ENCODE results near the gene KCTD16. TPM values are rescaled to one million over a fixed set of nuclear protein-coding genes. Genes with fewer than 3 reads are reported as not detected.

KCTD16 gene
- total RNA-seq, 4 donors from 2014 or later, result under 0.01 to 0.19 (median 0.17) TPM; not detected in 1

DNA sequence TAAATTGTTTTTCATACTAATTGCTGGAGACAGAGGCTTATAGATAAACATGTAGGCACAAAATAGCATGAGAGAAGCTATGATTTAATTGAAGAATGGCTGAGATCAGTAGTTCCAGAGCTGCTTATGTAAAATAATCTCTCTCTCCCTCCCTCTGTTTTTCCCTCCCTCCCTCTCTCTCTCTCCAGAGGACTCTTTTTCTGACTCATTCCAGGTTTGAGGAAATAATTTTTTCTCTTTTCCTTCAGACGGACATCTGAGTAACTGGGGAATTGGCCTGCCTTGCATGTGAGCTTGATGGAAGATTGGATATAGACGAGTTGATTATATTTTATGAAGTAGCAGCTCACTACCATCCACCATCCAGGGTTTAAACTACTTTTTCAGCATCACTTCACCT, 35.5 kb downstream of the KCTD16 start:
- TF ChIP-seq, protein P1, sequence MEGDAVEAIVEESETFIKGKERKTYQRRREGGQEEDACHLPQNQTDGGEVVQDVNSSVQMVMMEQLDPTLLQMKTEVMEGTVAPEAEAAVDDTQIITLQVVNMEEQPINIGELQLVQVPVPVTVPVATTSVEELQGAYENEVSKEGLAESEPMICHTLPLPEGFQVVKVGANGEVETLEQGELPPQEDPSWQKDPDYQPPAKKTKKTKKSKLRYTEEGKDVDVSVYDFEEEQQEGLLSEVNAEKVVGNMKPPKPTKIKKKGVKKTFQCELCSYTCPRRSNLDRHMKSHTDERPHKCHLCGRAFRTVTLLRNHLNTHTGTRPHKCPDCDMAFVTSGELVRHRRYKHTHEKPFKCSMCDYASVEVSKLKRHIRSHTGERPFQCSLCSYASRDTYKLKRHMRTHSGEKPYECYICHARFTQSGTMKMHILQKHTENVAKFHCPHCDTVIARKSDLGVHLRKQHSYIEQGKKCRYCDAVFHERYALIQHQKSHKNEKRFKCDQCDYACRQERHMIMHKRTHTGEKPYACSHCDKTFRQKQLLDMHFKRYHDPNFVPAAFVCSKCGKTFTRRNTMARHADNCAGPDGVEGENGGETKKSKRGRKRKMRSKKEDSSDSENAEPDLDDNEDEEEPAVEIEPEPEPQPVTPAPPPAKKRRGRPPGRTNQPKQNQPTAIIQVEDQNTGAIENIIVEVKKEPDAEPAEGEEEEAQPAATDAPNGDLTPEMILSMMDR (IDR thresholded peaks at IDR 0.05; ENCODE audit: low read depth), result no peak

DNA sequence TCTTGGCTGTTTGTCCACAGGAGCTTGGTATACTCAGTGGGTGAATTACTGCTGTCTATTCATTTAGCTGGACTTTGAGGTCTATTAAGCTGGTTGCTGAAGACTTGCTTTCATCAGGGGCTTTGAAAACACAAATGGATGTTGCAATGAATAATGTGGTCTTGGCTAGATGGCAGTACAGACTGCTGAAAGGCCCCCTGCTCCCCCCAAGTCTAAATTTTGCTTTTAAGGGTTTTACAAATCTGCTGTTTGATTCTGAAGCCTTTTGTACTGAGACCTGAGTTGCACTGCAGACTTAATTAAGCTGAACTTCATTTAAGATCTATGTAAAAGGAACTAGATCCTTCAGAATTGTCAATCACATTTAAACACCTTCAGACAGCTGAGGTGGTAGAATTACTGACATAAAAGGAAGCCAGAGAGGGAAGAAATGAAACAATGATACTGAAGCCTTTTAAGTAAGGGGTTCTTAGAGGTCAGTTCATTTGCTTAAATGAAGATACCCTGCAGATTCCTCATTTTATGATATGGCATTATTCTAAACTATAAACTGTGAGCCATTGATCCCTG, 37.3 kb downstream of the KCTD16 start:
- TF ChIP-seq, protein P1 (IDR thresholded peaks at IDR 0.05; ENCODE audit: low read depth), result no peak

DNA sequence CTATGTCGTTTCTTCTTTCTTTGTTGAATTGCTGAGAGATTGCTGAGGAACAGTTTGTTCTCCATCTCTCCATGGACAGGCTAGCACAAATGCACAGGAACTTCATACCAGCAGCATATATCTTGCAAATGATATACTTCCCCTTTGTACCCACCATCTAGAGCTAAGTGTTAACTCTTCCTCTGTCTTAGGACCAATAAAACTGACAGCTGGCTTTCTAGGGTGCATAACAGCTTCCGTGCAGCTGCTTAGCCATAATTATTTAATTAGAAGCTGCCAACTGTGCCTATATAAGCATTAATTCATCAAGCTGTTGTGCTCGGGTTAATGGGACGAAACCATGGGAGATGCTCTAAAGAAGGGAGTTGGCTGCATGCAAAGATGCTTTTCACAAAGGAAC, 38.7 kb downstream of the KCTD16 start:
- TF ChIP-seq, protein P1 (IDR thresholded peaks at IDR 0.05; ENCODE audit: low read depth), result no peak

DNA sequence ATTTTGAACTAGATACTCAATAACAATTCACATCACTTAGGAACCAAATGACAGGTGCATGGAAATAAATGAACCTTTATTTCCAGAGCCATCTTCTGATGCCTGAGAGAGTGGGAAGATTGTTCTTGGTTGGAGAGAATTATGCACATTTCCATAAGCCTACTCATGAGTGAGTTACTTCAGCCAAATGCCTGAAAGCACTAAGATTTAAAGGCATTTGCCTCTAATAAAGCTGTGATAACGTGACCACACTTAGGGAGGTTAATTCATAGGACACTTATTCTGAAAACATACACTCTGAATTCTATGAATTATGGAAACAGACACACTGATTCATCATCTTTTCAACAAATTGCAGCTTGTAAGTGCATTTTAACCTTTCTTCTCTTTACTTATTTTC, 40.0 kb downstream of the KCTD16 start:
- TF ChIP-seq, protein P1 (IDR thresholded peaks at IDR 0.05; ENCODE audit: low read depth), result no peak

DNA sequence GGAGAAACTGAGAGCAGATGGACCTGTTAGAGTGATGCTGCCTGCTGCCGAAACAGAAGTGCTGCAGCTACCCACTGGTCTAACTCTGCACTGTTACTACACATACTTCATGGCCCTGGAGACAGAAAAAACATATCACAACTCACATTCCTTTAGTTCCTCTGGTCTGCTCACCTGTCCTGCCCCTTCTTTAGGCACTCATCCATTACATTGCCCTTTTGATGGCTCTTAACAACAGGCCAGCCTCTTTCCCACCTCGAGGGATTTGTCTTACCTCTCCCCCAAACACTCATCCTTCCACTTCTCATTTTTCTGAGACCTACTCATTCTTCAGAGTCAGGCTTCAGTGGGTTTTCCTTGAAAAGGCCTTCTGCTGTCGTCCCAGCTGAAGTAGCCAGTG, 49.2 kb downstream of the KCTD16 start:
- TF ChIP-seq, protein P1 (IDR thresholded peaks at IDR 0.05; ENCODE audit: low read depth), result no peak

DNA sequence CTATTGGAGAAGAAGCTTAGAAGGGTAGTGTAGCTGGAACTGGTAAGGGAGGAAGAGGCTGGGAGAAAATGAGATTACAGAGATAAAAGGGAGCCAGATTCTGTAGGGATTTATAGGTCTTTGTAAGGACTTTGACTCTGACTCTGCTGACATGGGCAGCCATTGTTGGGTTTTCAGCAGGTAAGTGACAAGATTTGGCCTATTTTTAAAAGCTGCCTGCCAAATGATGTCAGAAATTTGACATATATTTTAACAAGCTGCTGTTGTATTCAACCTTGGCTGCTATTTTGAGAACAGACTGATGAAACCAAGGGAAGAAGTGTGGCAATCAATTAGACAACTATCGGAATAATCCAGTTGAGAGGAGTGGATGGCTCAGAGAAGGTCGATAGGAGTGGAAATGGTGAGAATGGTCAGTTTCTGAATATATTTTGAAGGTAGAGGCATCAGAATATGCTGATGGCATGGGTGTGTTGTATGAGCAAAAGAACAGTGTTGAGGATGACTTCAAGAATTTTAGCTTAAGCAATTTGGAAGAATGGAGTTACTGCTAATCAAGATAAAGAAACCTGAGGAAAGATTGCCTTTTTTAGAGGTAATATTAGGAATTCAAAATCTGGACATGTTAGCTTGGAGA, 56.8 kb downstream of the KCTD16 start:
- TF ChIP-seq, protein P1 (IDR thresholded peaks at IDR 0.05; ENCODE audit: low read depth), result no peak

DNA sequence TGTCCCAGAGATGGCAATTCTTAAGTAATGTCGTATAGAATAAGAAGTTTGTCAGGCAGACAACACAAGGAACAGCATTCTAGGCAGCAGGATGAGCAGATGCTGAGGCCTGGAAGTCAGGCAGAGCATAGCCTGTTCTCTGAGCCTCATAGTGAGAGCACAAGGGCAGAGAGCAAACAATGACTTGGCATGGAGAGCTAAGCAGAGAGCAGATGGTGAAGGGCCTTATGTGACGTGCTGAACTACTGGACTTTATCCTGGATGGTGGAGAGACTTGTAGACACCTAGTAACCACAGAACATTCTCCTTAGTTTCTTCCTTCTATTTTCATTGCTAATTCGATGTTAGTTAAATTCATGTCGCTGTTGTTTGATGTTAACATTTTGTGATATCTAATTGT, 60.1 kb downstream of the KCTD16 start:
- TF ChIP-seq, protein P1 (IDR thresholded peaks at IDR 0.05; ENCODE audit: low read depth), result no peak

All from subcutaneous adipose tissue (tissue), 4 donors.